ENCODE results near the gene AMH. TPM values are rescaled to one million over a fixed set of nuclear protein-coding genes. Genes with fewer than 3 reads are reported as not detected.

Gene AMH
- total and polyA plus RNA-seq, 2 experiments from 2014 or later: 1.9 to 6.8 TPM

DNA sequence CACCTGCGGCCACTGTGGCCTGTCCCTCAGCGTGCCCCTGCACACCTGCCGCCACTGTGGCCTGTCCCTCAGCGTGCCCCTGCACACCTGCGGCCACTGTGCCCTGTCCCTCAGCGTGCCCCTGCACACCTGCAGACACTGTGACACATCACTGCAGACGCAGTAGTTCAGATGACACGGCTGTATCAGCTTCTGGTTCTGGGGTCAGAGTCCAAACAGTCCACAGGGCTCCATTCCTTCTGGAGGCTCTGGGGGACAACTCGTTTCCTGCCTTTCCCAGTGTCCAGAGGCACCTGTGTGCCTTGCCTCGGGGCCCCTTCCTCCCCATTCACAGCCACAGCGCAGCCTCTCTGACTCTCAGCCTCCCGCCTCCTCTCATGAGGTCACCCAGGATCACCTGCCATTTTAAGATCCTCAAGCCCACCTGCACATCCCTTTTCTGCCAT is 7.0 kb upstream of the AMH start (continued):
- TF ChIP-seq, protein P1, sequence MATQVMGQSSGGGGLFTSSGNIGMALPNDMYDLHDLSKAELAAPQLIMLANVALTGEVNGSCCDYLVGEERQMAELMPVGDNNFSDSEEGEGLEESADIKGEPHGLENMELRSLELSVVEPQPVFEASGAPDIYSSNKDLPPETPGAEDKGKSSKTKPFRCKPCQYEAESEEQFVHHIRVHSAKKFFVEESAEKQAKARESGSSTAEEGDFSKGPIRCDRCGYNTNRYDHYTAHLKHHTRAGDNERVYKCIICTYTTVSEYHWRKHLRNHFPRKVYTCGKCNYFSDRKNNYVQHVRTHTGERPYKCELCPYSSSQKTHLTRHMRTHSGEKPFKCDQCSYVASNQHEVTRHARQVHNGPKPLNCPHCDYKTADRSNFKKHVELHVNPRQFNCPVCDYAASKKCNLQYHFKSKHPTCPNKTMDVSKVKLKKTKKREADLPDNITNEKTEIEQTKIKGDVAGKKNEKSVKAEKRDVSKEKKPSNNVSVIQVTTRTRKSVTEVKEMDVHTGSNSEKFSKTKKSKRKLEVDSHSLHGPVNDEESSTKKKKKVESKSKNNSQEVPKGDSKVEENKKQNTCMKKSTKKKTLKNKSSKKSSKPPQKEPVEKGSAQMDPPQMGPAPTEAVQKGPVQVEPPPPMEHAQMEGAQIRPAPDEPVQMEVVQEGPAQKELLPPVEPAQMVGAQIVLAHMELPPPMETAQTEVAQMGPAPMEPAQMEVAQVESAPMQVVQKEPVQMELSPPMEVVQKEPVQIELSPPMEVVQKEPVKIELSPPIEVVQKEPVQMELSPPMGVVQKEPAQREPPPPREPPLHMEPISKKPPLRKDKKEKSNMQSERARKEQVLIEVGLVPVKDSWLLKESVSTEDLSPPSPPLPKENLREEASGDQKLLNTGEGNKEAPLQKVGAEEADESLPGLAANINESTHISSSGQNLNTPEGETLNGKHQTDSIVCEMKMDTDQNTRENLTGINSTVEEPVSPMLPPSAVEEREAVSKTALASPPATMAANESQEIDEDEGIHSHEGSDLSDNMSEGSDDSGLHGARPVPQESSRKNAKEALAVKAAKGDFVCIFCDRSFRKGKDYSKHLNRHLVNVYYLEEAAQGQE (IDR thresholded peaks at IDR 0.05; ENCODE audit: unreplicated experiment): no peak
- TF ChIP-seq JUNB (IDR thresholded peaks at IDR 0.05; ENCODE audit: unreplicated experiment): no peak
- no peak for TF ChIP-seq ZNF331 (CRISPR knock-in tag; IDR thresholded peaks at IDR 0.05; ENCODE audit: low read depth)

DNA sequence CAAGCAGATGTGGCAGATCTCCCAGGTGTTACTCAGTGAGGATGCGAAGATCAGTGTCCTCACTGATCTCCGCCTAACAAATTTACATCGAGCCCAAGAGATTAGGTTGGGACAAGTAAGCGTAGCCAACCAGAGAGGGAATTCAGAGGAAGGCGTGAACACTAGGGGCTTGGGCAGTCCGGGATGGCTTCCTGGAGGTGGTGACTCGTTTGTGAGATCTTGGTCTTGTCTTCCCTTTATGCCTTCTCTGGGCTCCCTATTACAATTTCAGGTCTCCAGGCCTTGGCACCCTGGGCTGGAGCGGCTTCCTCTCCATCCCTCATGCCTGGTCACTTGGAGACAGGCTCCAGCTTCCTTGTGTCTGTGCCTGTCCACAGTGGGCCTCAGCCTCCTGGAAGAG is 6.3 kb upstream of the AMH start:
- H3K4me1 Mint-ChIP-seq: peaks cover 34% of the 10 kb centered on the region
- H4K20me1 ChIP-seq (replicated peaks; ENCODE audit: insufficient read depth): peaks cover 48% of the 10 kb centered on the region
- H3K36me3 Mint-ChIP-seq (ENCODE audit: low read depth): peaks cover 63% of the 10 kb centered on the region
- TF ChIP-seq, protein P2, sequence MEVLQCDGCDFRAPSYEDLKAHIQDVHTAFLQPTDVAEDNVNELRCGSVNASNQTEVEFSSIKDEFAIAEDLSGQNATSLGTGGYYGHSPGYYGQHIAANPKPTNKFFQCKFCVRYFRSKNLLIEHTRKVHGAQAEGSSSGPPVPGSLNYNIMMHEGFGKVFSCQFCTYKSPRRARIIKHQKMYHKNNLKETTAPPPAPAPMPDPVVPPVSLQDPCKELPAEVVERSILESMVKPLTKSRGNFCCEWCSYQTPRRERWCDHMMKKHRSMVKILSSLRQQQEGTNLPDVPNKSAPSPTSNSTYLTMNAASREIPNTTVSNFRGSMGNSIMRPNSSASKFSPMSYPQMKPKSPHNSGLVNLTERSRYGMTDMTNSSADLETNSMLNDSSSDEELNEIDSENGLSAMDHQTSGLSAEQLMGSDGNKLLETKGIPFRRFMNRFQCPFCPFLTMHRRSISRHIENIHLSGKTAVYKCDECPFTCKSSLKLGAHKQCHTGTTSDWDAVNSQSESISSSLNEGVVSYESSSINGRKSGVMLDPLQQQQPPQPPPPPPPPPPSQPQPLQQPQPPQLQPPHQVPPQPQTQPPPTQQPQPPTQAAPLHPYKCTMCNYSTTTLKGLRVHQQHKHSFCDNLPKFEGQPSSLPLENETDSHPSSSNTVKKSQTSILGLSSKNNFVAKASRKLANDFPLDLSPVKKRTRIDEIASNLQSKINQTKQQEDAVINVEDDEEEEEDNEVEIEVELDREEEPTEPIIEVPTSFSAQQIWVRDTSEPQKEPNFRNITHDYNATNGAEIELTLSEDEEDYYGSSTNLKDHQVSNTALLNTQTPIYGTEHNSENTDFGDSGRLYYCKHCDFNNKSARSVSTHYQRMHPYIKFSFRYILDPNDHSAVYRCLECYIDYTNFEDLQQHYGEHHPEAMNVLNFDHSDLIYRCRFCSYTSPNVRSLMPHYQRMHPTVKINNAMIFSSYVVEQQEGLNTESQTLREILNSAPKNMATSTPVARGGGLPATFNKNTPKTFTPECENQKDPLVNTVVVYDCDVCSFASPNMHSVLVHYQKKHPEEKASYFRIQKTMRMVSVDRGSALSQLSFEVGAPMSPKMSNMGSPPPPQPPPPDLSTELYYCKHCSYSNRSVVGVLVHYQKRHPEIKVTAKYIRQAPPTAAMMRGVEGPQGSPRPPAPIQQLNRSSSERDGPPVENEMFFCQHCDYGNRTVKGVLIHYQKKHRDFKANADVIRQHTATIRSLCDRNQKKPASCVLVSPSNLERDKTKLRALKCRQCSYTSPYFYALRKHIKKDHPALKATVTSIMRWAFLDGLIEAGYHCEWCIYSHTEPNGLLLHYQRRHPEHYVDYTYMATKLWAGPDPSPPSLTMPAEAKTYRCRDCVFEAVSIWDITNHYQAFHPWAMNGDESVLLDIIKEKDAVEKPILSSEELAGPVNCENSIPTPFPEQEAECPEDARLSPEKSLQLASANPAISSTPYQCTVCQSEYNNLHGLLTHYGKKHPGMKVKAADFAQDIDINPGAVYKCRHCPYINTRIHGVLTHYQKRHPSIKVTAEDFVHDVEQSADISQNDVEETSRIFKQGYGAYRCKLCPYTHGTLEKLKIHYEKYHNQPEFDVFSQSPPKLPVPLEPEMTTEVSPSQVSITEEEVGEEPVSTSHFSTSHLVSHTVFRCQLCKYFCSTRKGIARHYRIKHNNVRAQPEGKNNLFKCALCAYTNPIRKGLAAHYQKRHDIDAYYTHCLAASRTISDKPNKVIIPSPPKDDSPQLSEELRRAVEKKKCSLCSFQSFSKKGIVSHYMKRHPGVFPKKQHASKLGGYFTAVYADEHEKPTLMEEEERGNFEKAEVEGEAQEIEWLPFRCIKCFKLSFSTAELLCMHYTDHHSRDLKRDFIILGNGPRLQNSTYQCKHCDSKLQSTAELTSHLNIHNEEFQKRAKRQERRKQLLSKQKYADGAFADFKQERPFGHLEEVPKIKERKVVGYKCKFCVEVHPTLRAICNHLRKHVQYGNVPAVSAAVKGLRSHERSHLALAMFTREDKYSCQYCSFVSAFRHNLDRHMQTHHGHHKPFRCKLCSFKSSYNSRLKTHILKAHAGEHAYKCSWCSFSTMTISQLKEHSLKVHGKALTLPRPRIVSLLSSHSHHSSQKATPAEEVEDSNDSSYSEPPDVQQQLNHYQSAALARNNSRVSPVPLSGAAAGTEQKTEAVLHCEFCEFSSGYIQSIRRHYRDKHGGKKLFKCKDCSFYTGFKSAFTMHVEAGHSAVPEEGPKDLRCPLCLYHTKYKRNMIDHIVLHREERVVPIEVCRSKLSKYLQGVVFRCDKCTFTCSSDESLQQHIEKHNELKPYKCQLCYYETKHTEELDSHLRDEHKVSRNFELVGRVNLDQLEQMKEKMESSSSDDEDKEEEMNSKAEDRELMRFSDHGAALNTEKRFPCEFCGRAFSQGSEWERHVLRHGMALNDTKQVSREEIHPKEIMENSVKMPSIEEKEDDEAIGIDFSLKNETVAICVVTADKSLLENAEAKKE (CRISPR knock-in tag; IDR thresholded peaks at IDR 0.05): no peak
- no peak for TF ChIP-seq EZH2 (IDR thresholded peaks at IDR 0.05; ENCODE audit: low read depth, unreplicated experiment)
- no peak for TF ChIP-seq ZNF331 (CRISPR knock-in tag; IDR thresholded peaks at IDR 0.05; ENCODE audit: low read depth)
- no peak for TF ChIP-seq CREB1 (CRISPR knock-in tag; IDR thresholded peaks at IDR 0.05; ENCODE audit: low read depth)
- no peak for TF ChIP-seq EZH2phosphoT487 (IDR thresholded peaks at IDR 0.05; ENCODE audit: unreplicated experiment)
- TF ChIP-seq, protein P3, sequence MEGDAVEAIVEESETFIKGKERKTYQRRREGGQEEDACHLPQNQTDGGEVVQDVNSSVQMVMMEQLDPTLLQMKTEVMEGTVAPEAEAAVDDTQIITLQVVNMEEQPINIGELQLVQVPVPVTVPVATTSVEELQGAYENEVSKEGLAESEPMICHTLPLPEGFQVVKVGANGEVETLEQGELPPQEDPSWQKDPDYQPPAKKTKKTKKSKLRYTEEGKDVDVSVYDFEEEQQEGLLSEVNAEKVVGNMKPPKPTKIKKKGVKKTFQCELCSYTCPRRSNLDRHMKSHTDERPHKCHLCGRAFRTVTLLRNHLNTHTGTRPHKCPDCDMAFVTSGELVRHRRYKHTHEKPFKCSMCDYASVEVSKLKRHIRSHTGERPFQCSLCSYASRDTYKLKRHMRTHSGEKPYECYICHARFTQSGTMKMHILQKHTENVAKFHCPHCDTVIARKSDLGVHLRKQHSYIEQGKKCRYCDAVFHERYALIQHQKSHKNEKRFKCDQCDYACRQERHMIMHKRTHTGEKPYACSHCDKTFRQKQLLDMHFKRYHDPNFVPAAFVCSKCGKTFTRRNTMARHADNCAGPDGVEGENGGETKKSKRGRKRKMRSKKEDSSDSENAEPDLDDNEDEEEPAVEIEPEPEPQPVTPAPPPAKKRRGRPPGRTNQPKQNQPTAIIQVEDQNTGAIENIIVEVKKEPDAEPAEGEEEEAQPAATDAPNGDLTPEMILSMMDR (conservative IDR thresholded peaks at IDR 0.05; ENCODE audit: low read depth in 2 of 2): no peak
- TF ChIP-seq POLR2AphosphoS5 (IDR thresholded peaks at IDR 0.05; ENCODE audit: low read depth): no peak
- TF ChIP-seq ZNF114 (CRISPR knock-in tag; IDR thresholded peaks at IDR 0.05): no peak
- TF ChIP-seq NANOG (IDR thresholded peaks at IDR 0.05; ENCODE audit: borderline replicate concordance): no peak
- no peak for TF ChIP-seq STAT1 (IDR thresholded peaks at IDR 0.05; ENCODE audit: unreplicated experiment)
- no peak for TF ChIP-seq JUNB (IDR thresholded peaks at IDR 0.05; ENCODE audit: unreplicated experiment)
- TF ChIP-seq, protein P4, sequence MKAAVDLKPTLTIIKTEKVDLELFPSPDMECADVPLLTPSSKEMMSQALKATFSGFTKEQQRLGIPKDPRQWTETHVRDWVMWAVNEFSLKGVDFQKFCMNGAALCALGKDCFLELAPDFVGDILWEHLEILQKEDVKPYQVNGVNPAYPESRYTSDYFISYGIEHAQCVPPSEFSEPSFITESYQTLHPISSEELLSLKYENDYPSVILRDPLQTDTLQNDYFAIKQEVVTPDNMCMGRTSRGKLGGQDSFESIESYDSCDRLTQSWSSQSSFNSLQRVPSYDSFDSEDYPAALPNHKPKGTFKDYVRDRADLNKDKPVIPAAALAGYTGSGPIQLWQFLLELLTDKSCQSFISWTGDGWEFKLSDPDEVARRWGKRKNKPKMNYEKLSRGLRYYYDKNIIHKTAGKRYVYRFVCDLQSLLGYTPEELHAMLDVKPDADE (IDR thresholded peaks at IDR 0.05): no peak

More for the DNA sequence above, 6.3 kb upstream of the AMH start:
- Histone ChIP-seq H2AFZ (no peak overlapping the region), H3K36me3 (ENCODE audit: insufficient read depth) (peaks cover 13% of the 10 kb centered on the region), H3K79me2 (replicated peaks; ENCODE audit: insufficient read depth) (peaks cover 60% of the 10 kb centered on the region), H3K27me3 (ENCODE audit: insufficient read depth) (no peaks in the 10 kb centered on the region), H3F3A (replicated peaks; ENCODE audit: low read depth) (peaks cover 8% of the 10 kb centered on the region; the same call in 1 of the 2 replicates), H3K4me1 (ENCODE audit: insufficient read depth) (peaks cover 29% of the 10 kb centered on the region), H3K9me2 (ENCODE audit: insufficient read depth) (no peaks in the 10 kb centered on the region), H3K4me2 (no peak overlapping the region), H3K4me3 (no peak overlapping the region), H3K27ac (ENCODE audit: low read depth) (peak overlapping the region; percentile 50; the same call in 1 of the 2 replicates)
- no peak for DNase-seq (ENCODE audit: low spot score)
- Mint-ChIP-seq H3K9me3 (no peaks in the 10 kb centered on the region; the same call in 2 of the 3 replicates), H3K27ac (no peak overlapping the region), H3K4me3 (no peak overlapping the region), H3K27me3 (ENCODE audit: insufficient read depth, low read depth, poor library complexity) (peaks cover 5% of the 10 kb centered on the region)
- ATAC-seq: no peak

All from GM23338 (cell line).